Endothelial cell of umbilical vein (primary cell): ENCODE results near the gene OLFM2. TPM values are rescaled to one million over a fixed set of nuclear protein-coding genes. Genes with fewer than 3 reads are reported as not detected.

ENCODE experiments used
- BruUV-seq: library from RNA; stranded (reverse); fragments of 400-500 nt; replicated peaks from 2 replicates; lab custom pipeline; 2021; lab: Mats Ljungman, UMichigan
- CTCF ChIA-PET: fragments of 300-600, 350-600 bp; sonication (Branson Sonifier 250); formaldehyde crosslinking; loops from one replicate; lab custom pipeline; 2021; ENCODE audit warnings: antibody characterized with exemption, inconsistent platforms; lab: Charles Lee
- POLR2A ChIA-PET: fragments of 300-600, 350-600 bp; sonication (Branson Sonifier 250); formaldehyde crosslinking; loops from one replicate; lab custom pipeline; 2021; ENCODE audit warnings: antibody characterized with exemption, inconsistent platforms; lab: Charles Lee
- DNase-seq: peaks from one replicate; pipeline ENCODE4 v3.0.0-alpha.2; 2011; ENCODE audit warnings: low read depth, low spot score
- FAIRE-seq: peaks from 2 replicates; lab custom pipeline; 2011; peaks lifted over from hg19 to GRCh38; lab: Jason Lieb, UNC
- H2AFZ ChIP-seq: 2 replicates; pipeline ENCODE4 v1.6.0; 2012; ENCODE audit warnings: low read depth, low read length, control low read depth, inconsistent platforms
- H3K27ac ChIP-seq: 2 replicates; pipeline ENCODE4 v1.5.1; 2011; ENCODE audit warnings: low read depth, mild to moderate bottlenecking, control low read depth, low read length, moderate library complexity; ENCODE audit not compliant: insufficient read depth
- H3K27me3 ChIP-seq, 2 experiments: 2 replicates each; pipeline versions ENCODE4 v1.6.0 to v1.6.1; 2011; ENCODE audit warnings: low read length in 2 of 2, mixed read lengths in 1 of 2; ENCODE audit not compliant: control insufficient read depth in 2 of 2, insufficient read depth in 2 of 2
- H3K36me3 ChIP-seq, 2 experiments: 2 replicates in 1 of 2; 3 replicates in 1 of 2; pipeline ENCODE4 v1.5.1; 2011; ENCODE audit warnings: low read length in 2 of 2, mild to moderate bottlenecking in 1 of 2, moderate library complexity in 1 of 2; ENCODE audit not compliant: control insufficient read depth in 2 of 2, insufficient read depth in 2 of 2; ENCODE audit errors: extremely low read depth in 1 of 2
- H3K4me1 ChIP-seq: 3 replicates; pipeline ENCODE4 v1.5.1; 2011; ENCODE audit warnings: mild to moderate bottlenecking, low read length; ENCODE audit not compliant: control insufficient read depth, insufficient read depth; ENCODE audit errors: extremely low read depth
- H3K4me2 ChIP-seq: 2 replicates; pipeline ENCODE4 v1.6.1; 2011; ENCODE audit warnings: low read length, control low read depth, mixed read lengths; ENCODE audit not compliant: insufficient read depth
- H3K4me3 ChIP-seq, 3 experiments: fragments of 200-600 bp in 1 of 3; sonication (generic), shearing (Covaris generic) in 1 of 3; replicated peaks in 1 of 3; 2 replicates each; pipeline ENCODE4 v1.5.1; 2011 to 2016; ENCODE audit warnings: control low read depth in 3 of 3, low read length in 3 of 3, mild to moderate bottlenecking in 2 of 3, inconsistent platforms in 1 of 3, low read depth in 1 of 3, moderate library complexity in 1 of 3; ENCODE audit not compliant: insufficient read depth in 1 of 3
- H3K79me2 ChIP-seq: 2 replicates; pipeline ENCODE4 v1.6.0; 2012; ENCODE audit warnings: low read length, inconsistent platforms; ENCODE audit not compliant: control insufficient read depth, insufficient read depth
- H3K9ac ChIP-seq: replicated peaks from 2 replicates; pipeline ENCODE3; 2011; ENCODE audit warnings: low read length, control low read depth; ENCODE audit not compliant: insufficient read depth; ENCODE audit errors: extremely low read depth
- H3K9me1 ChIP-seq: replicated peaks from 3 replicates; pipeline ENCODE4 v1.6.0; 2011; ENCODE audit warnings: mild to moderate bottlenecking, low read length; ENCODE audit not compliant: control insufficient read depth, insufficient read depth; ENCODE audit errors: extremely low read depth
- H3K9me3 ChIP-seq: replicated peaks from 2 replicates; pipeline ENCODE4 v1.5.1; 2012; ENCODE audit warnings: low read length, inconsistent platforms; ENCODE audit not compliant: control insufficient read depth, insufficient read depth
- H4K20me1 ChIP-seq: replicated peaks from 2 replicates; pipeline ENCODE3; 2011; ENCODE audit warnings: mild to moderate bottlenecking, low read length; ENCODE audit not compliant: control insufficient read depth, insufficient read depth; ENCODE audit errors: extremely low read depth
- CTCF ChIP-seq, 2 donors: IDR thresholded peaks; 1 replicate in 1 of 2; 2 replicates in 1 of 2; pipeline ENCODE4 v1.5.1; 2011; ENCODE audit warnings: low read length in 2 of 2, mild to moderate bottlenecking in 2 of 2, moderate library complexity in 2 of 2, control low read depth in 1 of 2, inconsistent platforms in 1 of 2, low read depth in 1 of 2; ENCODE audit not compliant: insufficient read depth in 1 of 2; ENCODE audit errors: extremely low read depth in 1 of 2
- EZH2 ChIP-seq: IDR thresholded peaks from 2 replicates; pipeline ENCODE4 v1.6.1; 2012; ENCODE audit warnings: borderline replicate concordance, low read depth, mild to moderate bottlenecking, moderate library complexity, low read length, inconsistent platforms; ENCODE audit not compliant: severe bottlenecking
- FOS ChIP-seq: IDR thresholded peaks from 2 replicates; pipeline ENCODE4 v1.6.1; 2011; ENCODE audit warnings: mild to moderate bottlenecking, low read length, moderate library complexity, borderline replicate concordance; ENCODE audit not compliant: insufficient read depth
- GATA2 ChIP-seq: IDR thresholded peaks from 2 replicates; pipeline ENCODE4 v1.7.0; 2011; ENCODE audit warnings: low read depth, mild to moderate bottlenecking, moderate library complexity, mixed read lengths, low read length; ENCODE audit not compliant: insufficient read length, insufficient read depth
- JUN ChIP-seq: IDR thresholded peaks from 2 replicates; pipeline ENCODE4 v1.6.1; 2011; ENCODE audit warnings: borderline replicate concordance, low read depth; ENCODE audit not compliant: insufficient read length, insufficient read depth
- MAX ChIP-seq: IDR thresholded peaks from 2 replicates; pipeline ENCODE4 v1.6.1; 2011; ENCODE audit not compliant: insufficient read depth, insufficient read length
- MYC ChIP-seq: IDR thresholded peaks from one replicate; pipeline ENCODE4 v1.6.1; 2011; ENCODE audit warnings: mild to moderate bottlenecking, low read depth, low read length
- POLR2A ChIP-seq: IDR thresholded peaks from 2 replicates; pipeline ENCODE4 v1.6.1; 2012; ENCODE audit warnings: low read depth, mild to moderate bottlenecking, control low read depth, low read length
- POLR2AphosphoS5 ChIP-seq: IDR thresholded peaks from 2 replicates; pipeline ENCODE4 v1.6.1; 2012; ENCODE audit warnings: low read depth, mild to moderate bottlenecking, control low read depth, low read length, moderate library complexity; ENCODE audit not compliant: insufficient read depth
- dilution Hi-C: fragments of 300-500 bp; cut with MboI; formaldehyde crosslinking; loops from one replicate; pipeline ENCODE4 v1.15.0; 2019; ENCODE audit warnings: low sequenced_read_pairs; ENCODE audit not compliant: extremely low pct_ligation_motif_present
- intact Hi-C: fragments of 100-400 bp; cut with micrococcal nuclease; formaldehyde crosslinking; loops from one replicate; pipeline ENCODE4 v1.10.0; 2022
- polyA plus RNA-seq, 4 experiments: library from polyadenylated mRNA; depleted of rRNA in 3 of 4; stranded (reverse) in 3 of 4; unstranded in 1 of 4; fragments of >200 nt; gene quantifications; 2 replicates each; pipeline versions ENCODE4 v1.2.1 to v1.2.3, GENCODE V29; 2011 to 2012; ENCODE audit warnings: missing spikeins in 1 of 4
- small RNA-seq: library from RNA; depleted of rRNA; stranded (forward); fragments of <200 nt; gene quantifications from one replicate; pipeline ENCODE3, GENCODE V24; 2012; ENCODE audit warnings: low replicate concordance, low read depth; ENCODE audit not compliant: insufficient read depth, insufficient read length
- total RNA-seq: library from RNA; stranded (reverse); gene quantifications from 2 replicates; pipeline ENCODE4 v1.2.3, GENCODE V29; 2021

The OLFM2 gene
- total and polyA plus RNA-seq, 2 donors (not counting 3 experiments of a cell fraction or from before 2014, with no cell fraction given) = 0.91 to 1.9 TPM

GRCh38 chr19:9806803-9807202, 129.5 kb downstream of the OLFM2 start:
- H3K9ac ChIP-seq = no peak overlapping the region
- H3K4me2 ChIP-seq = no peak overlapping the region
- no peak overlapping the region for H2AFZ ChIP-seq
- peaks cover 13 to 28% of the 10 kb centered on the region in 2 experiments for H3K36me3 ChIP-seq
- no peak overlapping the region for H3K27ac ChIP-seq
- H3K9me1 ChIP-seq = no peaks in the 10 kb centered on the region
- no peaks in the 10 kb centered on the region for H3K79me2 ChIP-seq
- no peak for FAIRE-seq
- no peaks in the 10 kb centered on the region for H3K4me1 ChIP-seq
- no peaks in the 10 kb centered on the region for H3K27me3 ChIP-seq
- POLR2A ChIA-PET = no interaction called here
- H4K20me1 ChIP-seq = no peaks in the 10 kb centered on the region
- TF ChIP-seq POLR2AphosphoS5 = no peak
- no peak for TF ChIP-seq MYC
- TF ChIP-seq JUN = no peak
- no peak for TF ChIP-seq MAX
- TF ChIP-seq POLR2A = no peak
- no peak for TF ChIP-seq EZH2
- TF ChIP-seq CTCF (IDR thresholded peaks at IDR 0.05; ENCODE audit: extremely low read depth in 1 of 2, insufficient read depth in 1 of 2, low read depth in 1 of 2, low read length in 2 of 2) = no peak
- TF ChIP-seq GATA2 = no peak
- TF ChIP-seq FOS = no peak
- intact Hi-C loops = no loop called here
- BruUV-seq = no TSS peak
- DNase-seq = no peak
- dilution Hi-C loops = no loop called here
- H3K4me3 ChIP-seq = no peak overlapping the region
- H3K9me3 ChIP-seq = no peaks in the 10 kb centered on the region
- CTCF ChIA-PET = interaction anchor here (0.7 kb wide), 1 partner anchor 181 kb away, joined by 3 read pairs; no protein-coding TSS in a partner anchor

Small RNA genes within 50 kb of the gene (small RNA-seq; reads per million reads assigned to genes)
- gene RF00156 = not detected

Other genes with a start within 250 kb of the OLFM2 start
- 6.9 and 8.3 TPM in 2 replicates for gene ZNF846, start 167.8 kb downstream of the OLFM2 start, total RNA-seq
- 2.7 and 3.9 TPM in 2 replicates for gene ZNF846, start 167.8 kb downstream of the OLFM2 start, polyA plus RNA-seq
- gene FBXL12, start 117.4 kb downstream of the OLFM2 start, total RNA-seq = 25.8 and 26.9 TPM in 2 replicates
- gene FBXL12, start 117.4 kb downstream of the OLFM2 start, polyA plus RNA-seq = 33.3 and 47.5 TPM in 2 replicates
- gene UBL5, start 108.6 kb downstream of the OLFM2 start, total RNA-seq = 351 and 364 TPM in 2 replicates
- gene UBL5, start 108.6 kb downstream of the OLFM2 start, polyA plus RNA-seq = 839 and 1,226 TPM in 2 replicates
- gene PIN1, start 101.2 kb downstream of the OLFM2 start, total RNA-seq = 97.4 and 98.1 TPM in 2 replicates
- 115 and 129 TPM in 2 replicates for gene PIN1, start 101.2 kb downstream of the OLFM2 start, polyA plus RNA-seq
- gene COL5A3, start 74.0 kb upstream of the OLFM2 start, total RNA-seq = not detected in 2 replicates
- gene COL5A3, start 74.0 kb upstream of the OLFM2 start, polyA plus RNA-seq = not detected in 2 replicates
- gene RDH8, start 77.0 kb upstream of the OLFM2 start, total RNA-seq = not detected in 2 replicates
- gene RDH8, start 77.0 kb upstream of the OLFM2 start, polyA plus RNA-seq = not detected in 2 replicates
- gene SHFL, start 149.8 kb upstream of the OLFM2 start, total RNA-seq = 23.6 and 34.4 TPM in 2 replicates
- gene SHFL, start 149.8 kb upstream of the OLFM2 start, polyA plus RNA-seq = 36.9 and 40.0 TPM in 2 replicates
- gene ANGPTL6, start 166.2 kb upstream of the OLFM2 start, total RNA-seq = not detected in 2 replicates
- 0.15 and 0.32 TPM in 2 replicates for gene ANGPTL6, start 166.2 kb upstream of the OLFM2 start, polyA plus RNA-seq
- 50.4 and 51.6 TPM in 2 replicates for gene PPAN, start 169.8 kb upstream of the OLFM2 start, total RNA-seq
- 27.6 and 30.1 TPM in 2 replicates for gene PPAN, start 169.8 kb upstream of the OLFM2 start, polyA plus RNA-seq
- gene P2RY11, start 175.2 kb upstream of the OLFM2 start, total RNA-seq = 10.7 and 14.6 TPM in 2 replicates
- 3.6 and 5.4 TPM in 2 replicates for gene P2RY11, start 175.2 kb upstream of the OLFM2 start, polyA plus RNA-seq
- 213 and 217 TPM in 2 replicates for gene EIF3G, start 183.4 kb upstream of the OLFM2 start, total RNA-seq
- gene EIF3G, start 183.4 kb upstream of the OLFM2 start, polyA plus RNA-seq = 253 and 294 TPM in 2 replicates